HepG2 (cell line): ENCODE data around the gene TSSK2. TPM values are rescaled to one million over a fixed set of nuclear protein-coding genes. Genes with fewer than 3 reads are reported as not detected.

ENCODE experiments used
- ATAC-seq: fragments of 200-7000 bp; cut with Tn5 transposase; 3 replicates; pipeline ENCODE4 v1.9.1; 2020; ENCODE audit warnings: mild to moderate bottlenecking, moderate library complexity
- BruUV-seq: library from RNA; stranded (reverse); fragments of 400-500 nt; replicated peaks from 2 replicates; lab custom pipeline; 2021; lab: Mats Ljungman, UMichigan
- CTCF ChIA-PET: fragments of 300-600 bp; formaldehyde crosslinking; extraction: SDS; loops from one replicate; lab custom pipeline; 2021; ENCODE audit warnings: low total read pairs, inconsistent platforms, low intra/inter-chr PET ratio; lab: Yijun Ruan, JAX
- POLR2A ChIA-PET: fragments of 350-600 bp; sonication (Branson Sonifier 250); formaldehyde crosslinking; loops from one replicate; lab custom pipeline; 2020; ENCODE audit warnings: antibody characterized with exemption, inconsistent platforms; lab: Yijun Ruan, JAX
- DNase-seq: peaks from one replicate; pipeline ENCODE4 v3.0.0-alpha.2; 2015; ENCODE audit warnings: low spot score
- FAIRE-seq: peaks from 3 replicates; lab custom pipeline; 2011; peaks lifted over from hg19 to GRCh38; lab: Jason Lieb, UNC
- H2AFZ ChIP-seq: one replicate; pipeline ENCODE4 v1.6.1; 2011; ENCODE audit warnings: low read length, inconsistent platforms
- H3K27ac ChIP-seq: fragments of 300-600 bp; 3 replicates; pipeline ENCODE4 v1.8.0; 2011; ENCODE audit warnings: mixed run types, mild to moderate bottlenecking, mixed read lengths, low read length, inconsistent platforms; ENCODE audit not compliant: insufficient read depth; ENCODE audit errors: extremely low read length
- H3K27me3 ChIP-seq, 2 experiments: fragments of 200-600 bp in 1 of 2; 2 replicates in 1 of 2; 3 replicates in 1 of 2; pipeline versions ENCODE4 v1.6.0 to v1.8.0; 2011; ENCODE audit warnings: low read length in 2 of 2, mild to moderate bottlenecking in 2 of 2, moderate library complexity in 2 of 2, inconsistent platforms in 1 of 2; ENCODE audit not compliant: insufficient read depth in 2 of 2, control insufficient read depth in 1 of 2
- H3K36me3 ChIP-seq, 2 experiments: fragments of 200-600 bp in 1 of 2; replicated peaks in 1 of 2; 2 replicates in 1 of 2; 3 replicates in 1 of 2; pipeline versions ENCODE4 v1.5.1 to v1.8.0; 2011; ENCODE audit warnings: low read length in 2 of 2, inconsistent platforms in 1 of 2; ENCODE audit not compliant: insufficient read depth in 2 of 2, control insufficient read depth in 1 of 2
- H3K4me1 ChIP-seq: 2 replicates; pipeline ENCODE4 v1.5.1; 2012; ENCODE audit warnings: low read length, inconsistent platforms; ENCODE audit not compliant: insufficient read depth
- H3K4me2 ChIP-seq: 2 replicates; pipeline ENCODE4 v1.6.0; 2011; ENCODE audit warnings: low read depth, low read length, inconsistent platforms
- H3K4me3 ChIP-seq, 3 experiments: fragments of 200-600 bp in 1 of 3; sonication (generic), shearing (Covaris generic) in 1 of 3; replicated peaks in 1 of 3; 2 replicates each; pipeline ENCODE4 v1.5.1; 2011 to 2016; ENCODE audit warnings: low read length in 3 of 3, inconsistent platforms in 2 of 3, low read depth in 2 of 3, mild to moderate bottlenecking in 2 of 3, control low read depth in 1 of 3, mixed read lengths in 1 of 3; ENCODE audit not compliant: insufficient read depth in 1 of 3
- H3K79me2 ChIP-seq: one replicate; pipeline ENCODE4 v1.6.1; 2011; ENCODE audit warnings: low read length, inconsistent platforms; ENCODE audit not compliant: insufficient read depth
- H3K9ac ChIP-seq: 2 replicates; pipeline ENCODE4 v1.6.0; 2011; ENCODE audit warnings: mild to moderate bottlenecking, low read depth, low read length, inconsistent platforms; ENCODE audit not compliant: insufficient read depth
- H3K9me3 ChIP-seq: 2 replicates; pipeline ENCODE4 v1.5.1; 2012; ENCODE audit warnings: mild to moderate bottlenecking, low read length
- H4K20me1 ChIP-seq: 2 replicates; pipeline ENCODE4 v1.6.0; 2011; ENCODE audit warnings: inconsistent platforms, mild to moderate bottlenecking, low read length, moderate library complexity; ENCODE audit not compliant: insufficient read depth
- ATF7 ChIP-seq, 2 experiments: fragments of 450-650 bp in 1 of 2; sonication (generic) in 1 of 2; formaldehyde crosslinking in 1 of 2; IDR thresholded peaks; 2 replicates each; pipeline versions ENCODE4 v1.4.0 to v1.6.1; 2016 to 2020; ENCODE audit warnings: antibody characterized with exemption in 1 of 2, mild to moderate bottlenecking in 1 of 2, missing genetic modification reagents in 1 of 2
- EP300 ChIP-seq, 3 experiments: sonication (generic) in 1 of 3; formaldehyde crosslinking in 1 of 3; IDR thresholded peaks; 2 replicates each; pipeline versions ENCODE4 v1.5.1 to v1.6.1; 2011 to 2020; ENCODE audit warnings: low read depth in 2 of 3, low read length in 2 of 3, borderline replicate concordance in 1 of 3, improper control_type of control experiment in 1 of 3, mild to moderate bottlenecking in 1 of 3, missing genetic modification reagents in 1 of 3, moderate library complexity in 1 of 3
- MTF2 ChIP-seq: sonication (generic); formaldehyde crosslinking; IDR thresholded peaks from 2 replicates; pipeline ENCODE4 v1.5.0; 2020; ENCODE audit warnings: missing genetic modification reagents, borderline replicate concordance
- PCBP2 ChIP-seq: fragments of 200-400 bp; formaldehyde crosslinking; optimal IDR thresholded peaks from 2 replicates; pipeline ENCODE3; 2018; ENCODE audit warnings: low read length, low read depth; ENCODE audit not compliant: poor library complexity, severe bottlenecking
- SPEN ChIP-seq: sonication (generic); formaldehyde crosslinking; IDR thresholded peaks from 2 replicates; pipeline ENCODE4 v1.5.1; 2020; ENCODE audit warnings: low read depth, mild to moderate bottlenecking, missing genetic modification reagents
- SRF ChIP-seq: IDR thresholded peaks from 2 replicates; pipeline ENCODE4 v1.6.1; 2011; ENCODE audit warnings: mild to moderate bottlenecking, low read depth, low read length, moderate library complexity
- ZNF160 ChIP-seq: sonication (generic); formaldehyde crosslinking; IDR thresholded peaks from 2 replicates; pipeline ENCODE4 v1.8.0; 2022; ENCODE audit warnings: mild to moderate bottlenecking, inconsistent platforms, missing genetic modification reagents
- ZNF17 ChIP-seq: sonication (generic); formaldehyde crosslinking; IDR thresholded peaks from 2 replicates; pipeline ENCODE4 v1.5.0; 2020; ENCODE audit warnings: mild to moderate bottlenecking, missing genetic modification reagents
- ZNF225 ChIP-seq: sonication (generic); formaldehyde crosslinking; IDR thresholded peaks from 2 replicates; pipeline ENCODE4 v1.4.0; 2020; ENCODE audit warnings: mild to moderate bottlenecking, missing genetic modification reagents
- ZNF251 ChIP-seq: sonication (generic); formaldehyde crosslinking; IDR thresholded peaks from 2 replicates; pipeline ENCODE4 v1.9.0; 2021; ENCODE audit warnings: mild to moderate bottlenecking, missing genetic modification reagents
- ZNF674 ChIP-seq: sonication (generic); formaldehyde crosslinking; IDR thresholded peaks from 2 replicates; pipeline ENCODE4 v1.5.0; 2020; ENCODE audit warnings: low read depth, mild to moderate bottlenecking, missing genetic modification reagents
- ZSCAN31 ChIP-seq: sonication (generic); formaldehyde crosslinking; IDR thresholded peaks from 2 replicates; pipeline ENCODE4 v1.5.0; 2020; ENCODE audit warnings: low read depth, mild to moderate bottlenecking, missing genetic modification reagents
- WGBS: methylation state at CpG from one replicate; pipeline ENCODE4 v1.1.6; 2017; ENCODE audit warnings: low lambda C conversion rate; 5-methylcytosine and 5-hydroxymethylcytosine counted together
- in situ Hi-C: cut with HindIII; loops from 2 replicates; pipeline ENCODE4 v1.10.0; 2017; ENCODE audit warnings: low pct_unique_long_range_greater_than_20kb; ENCODE audit not compliant: extremely low pct_ligation_motif_present
- intact Hi-C: fragments of 100-400 bp; cut with micrococcal nuclease; formaldehyde crosslinking; loops from one replicate; pipeline ENCODE4 v1.10.0; 2022; ENCODE audit not compliant: unreplicated experiment
- polyA plus RNA-seq, 8 experiments: library from polyadenylated mRNA; depleted of rRNA in 3 of 8; stranded (reverse) in 7 of 8; unstranded in 1 of 8; fragments of >200 nt; fragmentation: Illumina TruSeq in 4 of 8; extraction: Trizol in 4 of 8; gene quantifications; 2 replicates each; pipeline versions ENCODE4 v1.2.1 to v1.2.3, GENCODE V29; 2011 to 2016; ENCODE audit warnings: low read depth in 4 of 8, missing spikeins in 1 of 8, mixed read lengths in 1 of 8; ENCODE audit not compliant: insufficient read depth in 1 of 8
- total RNA-seq, 5 experiments: library from RNA; depleted of rRNA; stranded (reverse); fragments of >200 nt; fragmentation: Illumina TruSeq; extraction: Trizol; gene quantifications; 2 replicates each; pipeline ENCODE4 v1.2.3, GENCODE V29; 2016; ENCODE audit warnings: low read depth in 1 of 5
- TF ChIP-seq, protein P1 (sequence below): sonication (generic); formaldehyde crosslinking; IDR thresholded peaks from 2 replicates; pipeline ENCODE4 v1.5.0; 2020; ENCODE audit warnings: mild to moderate bottlenecking, missing genetic modification reagents, borderline replicate concordance
- TF ChIP-seq, protein P2 (sequence below): sonication (generic); formaldehyde crosslinking; IDR thresholded peaks from 2 replicates; pipeline ENCODE4 v1.5.1; 2020; ENCODE audit warnings: mild to moderate bottlenecking, missing genetic modification reagents, borderline replicate concordance

The TSSK2 gene
- total and polyA plus RNA-seq, 2 of the 13 experiments (the other 11 are each of a cell fraction or from before 2014, with no cell fraction given): not detected

DNA sequence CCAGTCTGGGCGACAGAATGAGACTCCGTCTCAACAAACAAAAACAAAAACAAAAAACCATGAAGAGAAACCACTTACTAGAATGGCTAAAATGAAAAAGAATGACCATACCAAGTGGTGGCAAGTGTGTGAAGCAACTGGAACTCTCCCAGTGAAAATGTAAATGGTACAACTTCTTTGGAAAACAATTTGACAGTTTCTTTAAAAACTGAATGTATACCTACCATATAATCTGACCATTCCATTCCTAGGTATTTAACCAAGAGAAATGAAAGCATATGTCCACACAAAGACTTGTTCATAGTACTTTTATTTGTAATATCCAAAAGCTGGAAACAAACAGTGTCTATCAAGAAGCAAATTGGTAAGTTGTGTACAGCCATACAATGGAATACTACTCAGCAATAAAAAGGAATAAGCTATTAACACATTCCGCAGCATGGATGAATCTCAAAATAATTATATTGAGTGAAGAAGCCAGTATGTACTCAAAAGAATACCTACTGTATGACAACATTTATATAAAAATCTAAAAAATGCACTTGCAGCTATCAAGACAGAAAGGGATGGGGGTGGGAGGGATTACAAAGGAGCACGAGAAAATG lies 36.6 kb upstream of the TSSK2 start:
- no peak for DNase-seq
- Histone ChIP-seq H3K27ac (no peak overlapping the region), H3K4me3 (no peak overlapping the region), H3K9me3 (no peaks in the 10 kb centered on the region), H2AFZ (no peak overlapping the region), H3K9ac (no peak overlapping the region), H3K4me2 (no peak overlapping the region), H3K79me2 (peaks cover 12% of the 10 kb centered on the region), H3K4me1 (peaks cover 10% of the 10 kb centered on the region), H4K20me1 (no peaks in the 10 kb centered on the region), H3K36me3 (peaks cover 4 to 13% of the 10 kb centered on the region in 2 experiments; a peak in 4 of 5 replicates), H3K27me3 (no peaks in the 10 kb centered on the region; a peak in 1 of 5 replicates)
- ChIA-PET POLR2A (no interaction called here), CTCF (no interaction called here)
- WGBS: 98% methylated on average over 4 of the region's 4 CpGs
- ATAC-seq: no peak
- intact Hi-C loops (no loop called here), in situ Hi-C loops (no loop called here)
- no TSS peak for BruUV-seq
- no peak for TF ChIP-seq MTF2
- no peak for TF ChIP-seq ZSCAN31 (CRISPR knock-in tag)
- no peak for TF ChIP-seq ZNF17 (CRISPR knock-in tag)
- TF ChIP-seq, protein P1, sequence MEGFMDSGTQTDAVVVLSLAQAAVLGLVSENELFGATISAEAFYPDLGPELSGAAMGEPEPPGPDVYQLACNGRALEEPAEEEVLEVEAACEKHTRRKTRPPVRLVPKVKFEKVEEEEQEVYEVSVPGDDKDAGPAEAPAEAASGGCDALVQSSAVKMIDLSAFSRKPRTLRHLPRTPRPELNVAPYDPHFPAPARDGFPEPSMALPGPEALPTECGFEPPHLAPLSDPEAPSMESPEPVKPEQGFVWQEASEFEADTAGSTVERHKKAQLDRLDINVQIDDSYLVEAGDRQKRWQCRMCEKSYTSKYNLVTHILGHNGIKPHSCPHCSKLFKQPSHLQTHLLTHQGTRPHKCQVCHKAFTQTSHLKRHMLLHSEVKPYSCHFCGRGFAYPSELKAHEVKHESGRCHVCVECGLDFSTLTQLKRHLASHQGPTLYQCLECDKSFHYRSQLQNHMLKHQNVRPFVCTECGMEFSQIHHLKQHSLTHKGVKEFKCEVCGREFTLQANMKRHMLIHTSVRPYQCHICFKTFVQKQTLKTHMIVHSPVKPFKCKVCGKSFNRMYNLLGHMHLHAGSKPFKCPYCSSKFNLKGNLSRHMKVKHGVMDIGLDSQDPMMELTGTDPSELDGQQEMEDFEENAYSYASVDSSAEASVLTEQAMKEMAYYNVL (CRISPR knock-in tag): no peak
- no peak for TF ChIP-seq SPEN (CRISPR knock-in tag)
- TF ChIP-seq SRF: no peak
- no peak for TF ChIP-seq PCBP2
- no peak for TF ChIP-seq ZNF225 (CRISPR knock-in tag)
- TF ChIP-seq, protein P2, sequence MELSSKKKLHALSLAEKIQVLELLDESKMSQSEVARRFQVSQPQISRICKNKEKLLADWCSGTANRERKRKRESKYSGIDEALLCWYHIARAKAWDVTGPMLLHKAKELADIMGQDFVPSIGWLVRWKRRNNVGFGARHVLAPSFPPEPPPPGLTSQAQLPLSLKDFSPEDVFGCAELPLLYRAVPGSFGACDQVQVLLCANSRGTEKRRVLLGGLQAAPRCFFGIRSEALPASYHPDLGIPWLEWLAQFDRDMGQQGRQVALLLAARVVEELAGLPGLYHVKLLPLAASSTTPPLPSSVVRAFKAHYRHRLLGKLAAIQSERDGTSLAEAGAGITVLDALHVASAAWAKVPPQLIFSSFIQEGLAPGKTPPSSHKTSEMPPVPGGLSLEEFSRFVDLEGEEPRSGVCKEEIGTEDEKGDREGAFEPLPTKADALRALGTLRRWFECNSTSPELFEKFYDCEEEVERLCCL: no peak
- no peak for TF ChIP-seq ATF7 (IDR thresholded peaks at IDR 0.05)
- no peak for TF ChIP-seq ATF7 (CRISPR knock-in tag; IDR thresholded peaks at IDR 0.05)
- no peak for TF ChIP-seq EP300 (IDR thresholded peaks at IDR 0.05; ENCODE audit: low read depth in 2 of 2, low read length in 2 of 2)
- no peak for TF ChIP-seq EP300 (CRISPR knock-in tag; IDR thresholded peaks at IDR 0.05; ENCODE audit: borderline replicate concordance)
- no peak for TF ChIP-seq ZNF160 (CRISPR knock-in tag)
- no peak for TF ChIP-seq ZNF674 (CRISPR knock-in tag)
- no peak for TF ChIP-seq ZNF251 (CRISPR knock-in tag)
- no peak for FAIRE-seq
